GM18505 (cell line): ENCODE results near the gene IARS2.
"Not testable (repeated sequence)": the region's sequence is repeated elsewhere in the genome, so short reads cannot be mapped to it uniquely, and the experiment has no call there.

ENCODE experiments used
- ATAC-seq: cut with Tn5 transposase; IDR thresholded peaks from one replicate; pipeline ENCODE4 v1.9.1; 2021; ENCODE audit not compliant: unreplicated experiment
- POLR2A ChIP-seq: IDR thresholded peaks from 4 replicates; pipeline ENCODE4 v1.6.1; 2011; ENCODE audit warnings: borderline replicate concordance; ENCODE audit not compliant: insufficient read depth, insufficient read length; ENCODE audit errors: extremely low read depth

The IARS2 gene

GRCh38 chr1:220164517-220164916, 70.6 kb downstream of the IARS2 start:
- ATAC-seq, result no peak
- TF ChIP-seq POLR2A, result no peak

DNA sequence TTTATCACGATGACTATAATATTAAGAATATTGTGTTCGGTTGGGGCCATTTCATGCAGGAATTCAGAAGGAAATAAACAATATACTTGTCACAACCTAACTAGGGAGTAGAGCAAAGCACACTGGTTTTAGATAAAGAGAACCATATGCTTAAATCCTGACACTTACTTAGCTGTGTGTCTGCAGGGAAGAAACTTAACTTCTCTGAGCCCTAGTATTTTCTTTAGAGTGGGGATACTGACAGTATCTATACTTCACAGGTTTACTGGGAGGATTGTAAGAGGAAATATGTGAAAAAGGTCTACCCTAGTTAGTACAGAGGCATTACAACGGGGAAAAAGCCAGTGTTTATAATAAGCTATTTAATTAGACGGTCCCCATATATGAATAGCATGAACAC, 72.9 kb downstream of the IARS2 start:
- TF ChIP-seq POLR2A, result no peak
- no peak for ATAC-seq

DNA sequence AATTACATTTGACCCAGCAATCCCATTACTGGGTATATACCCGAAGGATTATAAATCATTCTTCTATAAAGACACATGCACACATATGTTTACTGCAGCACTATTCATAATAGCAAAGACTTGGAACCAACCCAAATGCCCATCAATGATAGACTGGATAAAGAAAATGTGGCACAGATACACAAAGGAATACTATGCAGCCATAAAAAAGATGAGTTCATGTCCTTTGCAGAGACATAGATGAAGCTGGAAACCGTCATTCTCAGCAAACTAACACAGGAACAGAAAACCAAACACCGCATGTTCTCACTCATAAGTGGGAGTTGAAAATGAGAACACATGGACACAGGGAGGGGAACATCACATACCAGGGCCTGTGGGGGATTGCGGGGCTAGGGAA, 76.0 kb downstream of the IARS2 start:
- ATAC-seq, result not testable (repeated sequence)

DNA sequence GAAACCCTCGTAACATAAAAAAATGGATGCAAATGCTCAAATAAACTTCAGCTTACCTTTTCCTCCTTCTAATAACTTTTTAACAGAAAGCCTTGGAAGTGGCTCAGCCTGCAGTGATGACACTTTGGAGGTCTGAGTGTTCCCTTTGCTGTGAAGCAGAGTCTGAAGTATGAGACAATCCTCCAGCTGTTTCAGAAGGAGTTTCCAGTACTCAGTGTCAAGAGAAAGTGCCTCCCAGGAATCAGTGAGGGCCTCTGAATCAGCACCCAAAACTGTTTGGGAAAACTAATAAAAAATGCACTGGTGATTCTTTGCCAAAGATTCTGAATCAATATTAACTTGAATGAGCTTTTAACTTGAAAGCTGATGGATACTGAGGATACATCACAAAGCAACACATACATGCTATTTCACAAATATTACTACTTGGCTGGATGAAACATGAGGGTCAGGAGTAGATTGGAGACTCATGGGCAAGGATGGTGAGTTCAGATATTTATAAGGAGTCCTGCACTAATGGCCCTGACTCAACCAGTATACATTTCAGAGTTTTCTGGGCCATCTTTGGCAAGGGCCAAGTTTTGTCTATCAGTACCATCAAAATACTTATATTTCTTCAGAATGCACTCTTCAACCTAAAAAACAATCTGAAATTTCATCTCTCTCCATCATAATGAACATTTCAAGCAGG, 77.0 kb downstream of the IARS2 start:
- no peak for ATAC-seq
- no peak for TF ChIP-seq POLR2A

- no peak for ATAC-seq
- no peak for TF ChIP-seq POLR2A
Measured at GRCh38 chr1:220176540-220176939, 82.6 kb downstream of the IARS2 start.

DNA sequence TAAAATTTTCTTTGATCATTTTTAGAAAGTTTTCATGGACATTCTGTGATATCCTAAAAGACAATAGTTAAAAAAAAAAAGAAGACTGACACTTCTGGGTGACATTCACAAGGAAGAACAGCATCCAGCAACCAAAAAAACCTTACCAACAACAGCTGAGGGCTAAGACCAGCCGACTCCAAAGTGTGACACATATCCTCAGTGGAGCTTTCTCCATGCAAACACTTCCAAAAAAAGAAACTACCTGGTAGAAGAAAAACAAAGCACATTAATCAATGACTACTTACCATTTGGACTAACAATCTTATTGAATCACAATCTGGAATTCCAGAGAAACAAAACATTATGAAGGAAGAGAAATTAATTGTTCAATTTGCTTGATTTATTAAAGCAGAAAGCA, 88.2 kb downstream of the IARS2 start:
- no peak for ATAC-seq

DNA sequence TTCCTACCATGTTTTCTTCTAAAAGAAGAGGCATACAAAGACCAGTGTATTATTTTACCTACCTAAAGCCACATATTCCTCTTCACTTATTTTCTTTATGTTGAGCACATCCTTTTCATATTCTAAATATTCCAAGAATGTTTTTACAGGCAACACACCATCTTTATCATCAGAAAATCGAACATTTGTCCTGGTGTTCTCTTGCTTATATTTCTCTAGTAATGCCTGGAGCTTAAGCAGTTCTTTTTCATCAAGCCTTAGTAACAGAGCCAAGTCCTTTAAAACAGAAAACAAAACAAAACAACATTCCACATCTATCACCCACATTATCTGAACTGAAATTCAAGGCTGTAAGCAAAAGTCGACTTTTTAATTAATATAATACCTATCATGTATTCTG, 88.7 kb downstream of the IARS2 start:
- no peak for ATAC-seq
- TF ChIP-seq POLR2A, result no peak

More for the DNA sequence above, 88.2 kb downstream of the IARS2 start:
- no peak for TF ChIP-seq POLR2A

DNA sequence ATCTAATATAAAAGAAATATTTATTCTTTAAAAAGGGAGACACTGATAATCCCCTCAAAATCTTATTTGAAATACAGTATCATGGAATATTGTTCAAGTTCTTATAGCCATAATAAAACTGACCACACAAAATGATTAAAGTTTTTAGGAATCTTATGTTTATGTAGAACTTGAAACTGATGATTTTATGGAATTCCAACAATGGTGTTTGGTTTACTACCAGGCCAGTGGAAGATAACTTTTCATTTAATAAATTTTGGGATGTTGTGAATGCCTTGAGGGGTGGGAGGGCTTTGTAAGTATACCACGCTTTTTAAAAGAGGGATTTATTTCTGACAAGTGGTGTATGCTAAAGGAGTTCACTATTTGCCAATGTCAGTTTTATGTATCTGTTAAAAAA, 90.6 kb downstream of the IARS2 start:
- no peak for ATAC-seq

DNA sequence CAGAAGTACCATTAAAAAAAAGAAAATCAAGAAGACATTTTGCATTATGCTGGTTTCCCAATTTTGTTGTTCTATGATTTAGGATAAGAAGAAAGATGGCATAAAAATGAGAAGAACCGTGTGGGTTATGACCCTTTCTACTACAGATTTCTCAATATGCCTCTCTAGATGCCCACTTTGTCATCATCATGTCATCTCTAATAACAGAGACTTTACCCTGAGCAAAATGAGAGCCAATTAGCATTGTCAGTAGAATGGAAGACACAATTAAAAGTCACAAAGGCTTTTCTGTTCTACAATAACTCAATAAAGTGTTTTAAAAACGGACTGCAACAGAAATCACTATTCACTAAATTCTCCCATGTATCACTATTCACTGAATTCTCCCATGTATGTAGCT, 92.8 kb downstream of the IARS2 start:
- no peak for ATAC-seq

More for the DNA sequence above, 90.6 kb downstream of the IARS2 start:
- TF ChIP-seq POLR2A, result no peak

DNA sequence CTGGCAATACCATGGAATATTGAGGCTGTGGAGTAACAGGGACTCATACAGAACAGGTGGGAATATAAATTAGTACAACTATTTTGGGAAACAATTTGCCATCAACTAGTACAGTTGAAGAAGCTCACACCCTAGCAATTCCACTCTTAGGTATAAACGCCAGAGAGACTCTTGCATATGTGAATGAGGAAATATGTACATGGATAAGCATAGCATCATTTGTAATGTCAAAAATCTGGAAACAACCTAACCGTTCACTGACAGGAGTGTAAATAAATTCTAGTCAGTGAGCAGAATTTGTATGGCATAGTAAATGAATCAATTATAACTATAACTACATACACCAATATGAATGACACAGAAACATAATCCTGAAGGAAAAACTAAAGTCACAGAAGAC, 94.6 kb downstream of the IARS2 start:
- no peak for ATAC-seq
- TF ChIP-seq POLR2A, result no peak

More for the DNA sequence above, 92.8 kb downstream of the IARS2 start:
- TF ChIP-seq POLR2A, result no peak

- ATAC-seq, result no peak
- TF ChIP-seq POLR2A, result no peak
Measured at GRCh38 chr1:220189750-220190347, 95.9 kb downstream of the IARS2 start.

DNA sequence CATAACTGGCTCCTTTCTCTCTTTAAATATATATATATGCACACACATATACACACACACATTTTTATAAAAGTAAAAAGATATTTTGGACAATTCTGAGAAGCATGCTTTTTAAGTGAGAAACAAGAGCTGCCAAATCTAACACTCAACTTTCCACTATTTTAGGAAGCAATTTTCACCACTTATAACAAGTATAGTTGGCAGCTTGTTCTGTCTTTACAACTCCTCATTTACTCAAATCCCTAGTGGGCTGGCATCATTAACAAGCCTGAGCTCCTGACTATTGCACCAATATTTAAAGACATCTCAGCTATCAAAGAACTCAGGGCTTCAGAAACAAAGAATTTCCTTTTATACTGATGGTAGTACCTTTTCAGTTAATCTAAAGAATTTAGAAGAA, 101.8 kb downstream of the IARS2 start:
- no peak for TF ChIP-seq POLR2A
- ATAC-seq, result no peak
